GM23338 (cell line): Measurements from ENCODE around the gene SLC25A44. TPM values are rescaled to one million over a fixed set of nuclear protein-coding genes. Genes with fewer than 3 reads are reported as not detected.

Source experiments
- ATAC-seq: fragments of 200-7000 bp; cut with Tn5 transposase; 3 replicates; pipeline ENCODE4 v1.9.1; 2020
- DNase-seq: peaks from one replicate; pipeline ENCODE4 v3.0.0-alpha.2; 2015; ENCODE audit warnings: low spot score
- H2AFZ ChIP-seq: fragments of 200-600 bp; sonication (generic); 2 replicates; pipeline ENCODE4 v1.8.0; 2016; ENCODE audit warnings: antibody characterized with exemption, mild to moderate bottlenecking, moderate library complexity
- H3F3A ChIP-seq: fragments of 200-600 bp; sonication (generic); replicated peaks from 2 replicates; pipeline ENCODE4 v1.8.0; 2017; ENCODE audit warnings: antibody characterized with exemption, mixed run types, low read depth
- H3K27ac ChIP-seq: fragments of 200-600 bp; sonication (generic); 2 replicates; pipeline ENCODE4 v1.6.1; 2016; ENCODE audit warnings: low read depth
- H3K27me3 ChIP-seq: fragments of 200-600 bp; sonication (generic); 2 replicates; pipeline ENCODE4 v1.8.0; 2016; ENCODE audit warnings: mild to moderate bottlenecking, mixed run types, moderate library complexity; ENCODE audit not compliant: insufficient read depth
- H3K36me3 ChIP-seq: fragments of 200-600 bp; sonication (generic); 2 replicates; pipeline ENCODE4 v1.8.0; 2016; ENCODE audit warnings: mild to moderate bottlenecking; ENCODE audit not compliant: insufficient read depth
- H3K4me1 ChIP-seq: fragments of 200-600 bp; sonication (generic); 2 replicates; pipeline ENCODE4 v1.8.0; 2016; ENCODE audit warnings: mild to moderate bottlenecking, moderate library complexity; ENCODE audit not compliant: insufficient read depth
- H3K4me2 ChIP-seq: fragments of 200-600 bp; sonication (generic); 2 replicates; pipeline ENCODE4 v1.7.1; 2017; ENCODE audit warnings: mixed run types
- H3K4me3 ChIP-seq: fragments of 200-600 bp; sonication (generic); 2 replicates; pipeline ENCODE4 v1.6.1; 2016; ENCODE audit warnings: mixed run types
- H3K79me2 ChIP-seq: fragments of 200-600 bp; sonication (generic); replicated peaks from 2 replicates; pipeline ENCODE4 v1.8.0; 2017; ENCODE audit warnings: mild to moderate bottlenecking; ENCODE audit not compliant: insufficient read depth
- H3K9me2 ChIP-seq: fragments of 200-600 bp; sonication (generic); 2 replicates; pipeline ENCODE4 v1.8.0; 2017; ENCODE audit not compliant: insufficient read depth
- H4K20me1 ChIP-seq: fragments of 200-600 bp; sonication (generic); replicated peaks from 2 replicates; pipeline ENCODE4 v1.8.0; 2017; ENCODE audit warnings: mild to moderate bottlenecking; ENCODE audit not compliant: insufficient read depth
- H3K27ac Mint-ChIP-seq: 2 replicates; pipeline ENCODE4 v1.8.0; 2020; ENCODE audit warnings: inconsistent platforms, mild to moderate bottlenecking, moderate library complexity, mixed read lengths
- H3K27me3 Mint-ChIP-seq: 3 replicates; pipeline ENCODE4 v1.8.0; 2022; ENCODE audit warnings: low read depth, mild to moderate bottlenecking, moderate library complexity, mixed read lengths, inconsistent platforms; ENCODE audit not compliant: insufficient read depth, poor library complexity
- H3K36me3 Mint-ChIP-seq: 3 replicates; pipeline ENCODE4 v1.8.0; 2021; ENCODE audit warnings: low read depth, mild to moderate bottlenecking, inconsistent platforms, moderate library complexity, mixed read lengths
- H3K4me1 Mint-ChIP-seq: 3 replicates; pipeline ENCODE4 v1.8.0; 2020; ENCODE audit warnings: mild to moderate bottlenecking, inconsistent platforms, mixed read lengths
- H3K4me3 Mint-ChIP-seq: 3 replicates; pipeline ENCODE4 v1.8.0; 2021; ENCODE audit warnings: moderate library complexity, mild to moderate bottlenecking, inconsistent platforms, mixed read lengths
- H3K9me3 Mint-ChIP-seq: 3 replicates; pipeline ENCODE4 v1.8.0; 2020; ENCODE audit warnings: moderate library complexity, mild to moderate bottlenecking, inconsistent platforms, mixed read lengths
- CREB1 ChIP-seq: fragments of 250-450 bp; sonication (Bioruptor Pico); IDR thresholded peaks from 2 replicates; pipeline ENCODE4 v1.5.0; 2020; ENCODE audit warnings: low read depth, mild to moderate bottlenecking, moderate library complexity
- ETS1 ChIP-seq: IDR thresholded peaks from 2 replicates; pipeline ENCODE4 v1.6.1; 2016; ENCODE audit warnings: antibody characterized with exemption
- EZH2phosphoT487 ChIP-seq: fragments of 200-600 bp; sonication (generic); IDR thresholded peaks from one replicate; pipeline ENCODE4 v1.8.1; 2018; ENCODE audit warnings: antibody characterized with exemption; ENCODE audit not compliant: unreplicated experiment
- JUNB ChIP-seq: IDR thresholded peaks from one replicate; pipeline ENCODE4 v1.6.1; 2016; ENCODE audit warnings: antibody characterized with exemption; ENCODE audit not compliant: unreplicated experiment
- NANOG ChIP-seq: IDR thresholded peaks from 2 replicates; pipeline ENCODE4 v1.6.1; 2016; ENCODE audit warnings: antibody characterized with exemption, borderline replicate concordance
- POLR2AphosphoS5 ChIP-seq: IDR thresholded peaks from 2 replicates; pipeline ENCODE4 v1.6.1; 2016; ENCODE audit warnings: antibody characterized with exemption, low read depth
- ZNF331 ChIP-seq: fragments of 250-450 bp; sonication (Bioruptor Pico); IDR thresholded peaks from 2 replicates; pipeline ENCODE4 v1.5.0; 2020; ENCODE audit warnings: low read depth, mild to moderate bottlenecking, moderate library complexity
- polyA plus RNA-seq: library from polyadenylated mRNA; unstranded; fragments of >200 nt; fragmentation: Nextera tagmentation; extraction: Ambion mirVana; gene quantifications from 2 replicates; pipeline ENCODE4 v1.2.1, GENCODE V29; 2016
- total RNA-seq: library from RNA; depleted of rRNA; stranded (reverse); fragments of >200 nt; shearing (Covaris generic); gene quantifications from 2 replicates; pipeline ENCODE4 v1.2.3, GENCODE V29; 2014
- TF ChIP-seq, protein P1 (sequence below): fragments of 250-450 bp; sonication (Bioruptor Pico); IDR thresholded peaks from 2 replicates; pipeline ENCODE4 v1.5.0; 2020; ENCODE audit warnings: mild to moderate bottlenecking, moderate library complexity
- TF ChIP-seq, protein P2 (sequence below): IDR thresholded peaks from one replicate; pipeline ENCODE4 v1.6.1; 2018; ENCODE audit warnings: antibody characterized with exemption; ENCODE audit not compliant: unreplicated experiment

SLC25A44 gene
- total and polyA plus RNA-seq, 2 experiments from 2014 or later, result 7.0 to 25.1 TPM

- H3F3A ChIP-seq, result peaks cover 11% of the 10 kb centered on the region; the same call in 1 of the 2 replicates
- H3K9me3 Mint-ChIP-seq, result no peaks in the 10 kb centered on the region
- TF ChIP-seq EZH2phosphoT487 (no peak), ZNF331 (no peak), NANOG (no peak), CREB1 (CRISPR knock-in tag) (peak; percentile 93), JUNB (no peak), POLR2AphosphoS5 (peak; percentile 73)
- peaks cover 44% of the 10 kb centered on the region for H3K79me2 ChIP-seq
- peaks cover 8% of the 10 kb centered on the region; the same call in 1 of the 2 replicates for H4K20me1 ChIP-seq
- no peaks in the 10 kb centered on the region for H3K9me2 ChIP-seq
- H3K4me3 Mint-ChIP-seq, result peak within 1 kb of the TSS; percentile 96
- H3K27me3 Mint-ChIP-seq, result peaks cover 11% of the 10 kb centered on the region
- H3K4me1 ChIP-seq, result peaks cover 33% of the 10 kb centered on the region
- H2AFZ ChIP-seq, result no peak within 1 kb of the TSS
- H3K27ac ChIP-seq, result peak within 1 kb of the TSS; percentile 96
- H3K27ac Mint-ChIP-seq, result peak within 1 kb of the TSS; percentile 100
- 0 out of 2 replicates have a peak, but pooled peaks cover 5% of the 10 kb centered on the region for H3K36me3 ChIP-seq
- peak; percentile 99 for DNase-seq
- no peaks in the 10 kb centered on the region for H3K27me3 ChIP-seq
- peaks cover 28% of the 10 kb centered on the region for H3K4me1 Mint-ChIP-seq
- peak; percentile 95 for ATAC-seq
- peak within 1 kb of the TSS; percentile 98 for H3K4me2 ChIP-seq
- peak within 1 kb of the TSS; percentile 64 for H3K4me3 ChIP-seq
- H3K36me3 Mint-ChIP-seq, result peaks cover 21% of the 10 kb centered on the region
These were observed 19.1 kb downstream of the SLC25A44 start, which contains the start of gene PMF1 for GRCh38 chr1:156212833-156213643. PMF1 (plus strand) TSS chr1:156213007; CDS start chr1:156213016, 9 bp downstream.

DNA sequence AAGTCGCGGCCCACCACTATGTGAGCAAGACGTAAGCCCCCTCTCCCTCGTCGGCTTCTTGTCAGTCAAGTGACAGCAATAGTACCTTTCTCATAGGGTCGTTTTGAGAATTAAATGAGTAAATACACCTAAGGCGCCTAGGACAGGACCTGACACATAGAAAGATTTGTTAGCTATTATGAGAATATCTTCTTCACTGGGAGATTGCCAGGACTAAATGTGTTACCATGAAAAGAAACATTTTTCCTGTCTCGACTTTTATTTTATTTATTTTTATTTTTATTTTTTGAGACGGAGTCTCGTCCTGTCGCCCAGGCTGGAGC is 19.7 kb downstream of the SLC25A44 start:
- Histone ChIP-seq H2AFZ (no peak overlapping the region), H3K79me2 (peaks cover 50% of the 10 kb centered on the region), H3K4me1 (peaks cover 27% of the 10 kb centered on the region), H3K9me2 (no peaks in the 10 kb centered on the region), H4K20me1 (peaks cover 11% of the 10 kb centered on the region; the same call in 1 of the 2 replicates), H3K27me3 (no peaks in the 10 kb centered on the region), H3K36me3 (0 out of 2 replicates have a peak, but pooled peaks cover 5% of the 10 kb centered on the region), H3K27ac (peak overlapping the region; percentile 96), H3F3A (peaks cover 11% of the 10 kb centered on the region; the same call in 1 of the 2 replicates), H3K4me3 (peak overlapping the region; percentile 64), H3K4me2 (peak overlapping the region; percentile 98)
- Mint-ChIP-seq H3K4me1 (peaks cover 25% of the 10 kb centered on the region), H3K4me3 (peak overlapping the region; percentile 96), H3K9me3 (no peaks in the 10 kb centered on the region), H3K36me3 (peaks cover 23% of the 10 kb centered on the region), H3K27ac (peak overlapping the region; percentile 100), H3K27me3 (peaks cover 11% of the 10 kb centered on the region)
- DNase-seq (no peak), ATAC-seq (no peak)
- no peak for TF ChIP-seq CREB1 (CRISPR knock-in tag)
- no peak for TF ChIP-seq ETS1
- TF ChIP-seq, protein P1, sequence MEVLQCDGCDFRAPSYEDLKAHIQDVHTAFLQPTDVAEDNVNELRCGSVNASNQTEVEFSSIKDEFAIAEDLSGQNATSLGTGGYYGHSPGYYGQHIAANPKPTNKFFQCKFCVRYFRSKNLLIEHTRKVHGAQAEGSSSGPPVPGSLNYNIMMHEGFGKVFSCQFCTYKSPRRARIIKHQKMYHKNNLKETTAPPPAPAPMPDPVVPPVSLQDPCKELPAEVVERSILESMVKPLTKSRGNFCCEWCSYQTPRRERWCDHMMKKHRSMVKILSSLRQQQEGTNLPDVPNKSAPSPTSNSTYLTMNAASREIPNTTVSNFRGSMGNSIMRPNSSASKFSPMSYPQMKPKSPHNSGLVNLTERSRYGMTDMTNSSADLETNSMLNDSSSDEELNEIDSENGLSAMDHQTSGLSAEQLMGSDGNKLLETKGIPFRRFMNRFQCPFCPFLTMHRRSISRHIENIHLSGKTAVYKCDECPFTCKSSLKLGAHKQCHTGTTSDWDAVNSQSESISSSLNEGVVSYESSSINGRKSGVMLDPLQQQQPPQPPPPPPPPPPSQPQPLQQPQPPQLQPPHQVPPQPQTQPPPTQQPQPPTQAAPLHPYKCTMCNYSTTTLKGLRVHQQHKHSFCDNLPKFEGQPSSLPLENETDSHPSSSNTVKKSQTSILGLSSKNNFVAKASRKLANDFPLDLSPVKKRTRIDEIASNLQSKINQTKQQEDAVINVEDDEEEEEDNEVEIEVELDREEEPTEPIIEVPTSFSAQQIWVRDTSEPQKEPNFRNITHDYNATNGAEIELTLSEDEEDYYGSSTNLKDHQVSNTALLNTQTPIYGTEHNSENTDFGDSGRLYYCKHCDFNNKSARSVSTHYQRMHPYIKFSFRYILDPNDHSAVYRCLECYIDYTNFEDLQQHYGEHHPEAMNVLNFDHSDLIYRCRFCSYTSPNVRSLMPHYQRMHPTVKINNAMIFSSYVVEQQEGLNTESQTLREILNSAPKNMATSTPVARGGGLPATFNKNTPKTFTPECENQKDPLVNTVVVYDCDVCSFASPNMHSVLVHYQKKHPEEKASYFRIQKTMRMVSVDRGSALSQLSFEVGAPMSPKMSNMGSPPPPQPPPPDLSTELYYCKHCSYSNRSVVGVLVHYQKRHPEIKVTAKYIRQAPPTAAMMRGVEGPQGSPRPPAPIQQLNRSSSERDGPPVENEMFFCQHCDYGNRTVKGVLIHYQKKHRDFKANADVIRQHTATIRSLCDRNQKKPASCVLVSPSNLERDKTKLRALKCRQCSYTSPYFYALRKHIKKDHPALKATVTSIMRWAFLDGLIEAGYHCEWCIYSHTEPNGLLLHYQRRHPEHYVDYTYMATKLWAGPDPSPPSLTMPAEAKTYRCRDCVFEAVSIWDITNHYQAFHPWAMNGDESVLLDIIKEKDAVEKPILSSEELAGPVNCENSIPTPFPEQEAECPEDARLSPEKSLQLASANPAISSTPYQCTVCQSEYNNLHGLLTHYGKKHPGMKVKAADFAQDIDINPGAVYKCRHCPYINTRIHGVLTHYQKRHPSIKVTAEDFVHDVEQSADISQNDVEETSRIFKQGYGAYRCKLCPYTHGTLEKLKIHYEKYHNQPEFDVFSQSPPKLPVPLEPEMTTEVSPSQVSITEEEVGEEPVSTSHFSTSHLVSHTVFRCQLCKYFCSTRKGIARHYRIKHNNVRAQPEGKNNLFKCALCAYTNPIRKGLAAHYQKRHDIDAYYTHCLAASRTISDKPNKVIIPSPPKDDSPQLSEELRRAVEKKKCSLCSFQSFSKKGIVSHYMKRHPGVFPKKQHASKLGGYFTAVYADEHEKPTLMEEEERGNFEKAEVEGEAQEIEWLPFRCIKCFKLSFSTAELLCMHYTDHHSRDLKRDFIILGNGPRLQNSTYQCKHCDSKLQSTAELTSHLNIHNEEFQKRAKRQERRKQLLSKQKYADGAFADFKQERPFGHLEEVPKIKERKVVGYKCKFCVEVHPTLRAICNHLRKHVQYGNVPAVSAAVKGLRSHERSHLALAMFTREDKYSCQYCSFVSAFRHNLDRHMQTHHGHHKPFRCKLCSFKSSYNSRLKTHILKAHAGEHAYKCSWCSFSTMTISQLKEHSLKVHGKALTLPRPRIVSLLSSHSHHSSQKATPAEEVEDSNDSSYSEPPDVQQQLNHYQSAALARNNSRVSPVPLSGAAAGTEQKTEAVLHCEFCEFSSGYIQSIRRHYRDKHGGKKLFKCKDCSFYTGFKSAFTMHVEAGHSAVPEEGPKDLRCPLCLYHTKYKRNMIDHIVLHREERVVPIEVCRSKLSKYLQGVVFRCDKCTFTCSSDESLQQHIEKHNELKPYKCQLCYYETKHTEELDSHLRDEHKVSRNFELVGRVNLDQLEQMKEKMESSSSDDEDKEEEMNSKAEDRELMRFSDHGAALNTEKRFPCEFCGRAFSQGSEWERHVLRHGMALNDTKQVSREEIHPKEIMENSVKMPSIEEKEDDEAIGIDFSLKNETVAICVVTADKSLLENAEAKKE (CRISPR knock-in tag), result no peak
- TF ChIP-seq, protein P2, sequence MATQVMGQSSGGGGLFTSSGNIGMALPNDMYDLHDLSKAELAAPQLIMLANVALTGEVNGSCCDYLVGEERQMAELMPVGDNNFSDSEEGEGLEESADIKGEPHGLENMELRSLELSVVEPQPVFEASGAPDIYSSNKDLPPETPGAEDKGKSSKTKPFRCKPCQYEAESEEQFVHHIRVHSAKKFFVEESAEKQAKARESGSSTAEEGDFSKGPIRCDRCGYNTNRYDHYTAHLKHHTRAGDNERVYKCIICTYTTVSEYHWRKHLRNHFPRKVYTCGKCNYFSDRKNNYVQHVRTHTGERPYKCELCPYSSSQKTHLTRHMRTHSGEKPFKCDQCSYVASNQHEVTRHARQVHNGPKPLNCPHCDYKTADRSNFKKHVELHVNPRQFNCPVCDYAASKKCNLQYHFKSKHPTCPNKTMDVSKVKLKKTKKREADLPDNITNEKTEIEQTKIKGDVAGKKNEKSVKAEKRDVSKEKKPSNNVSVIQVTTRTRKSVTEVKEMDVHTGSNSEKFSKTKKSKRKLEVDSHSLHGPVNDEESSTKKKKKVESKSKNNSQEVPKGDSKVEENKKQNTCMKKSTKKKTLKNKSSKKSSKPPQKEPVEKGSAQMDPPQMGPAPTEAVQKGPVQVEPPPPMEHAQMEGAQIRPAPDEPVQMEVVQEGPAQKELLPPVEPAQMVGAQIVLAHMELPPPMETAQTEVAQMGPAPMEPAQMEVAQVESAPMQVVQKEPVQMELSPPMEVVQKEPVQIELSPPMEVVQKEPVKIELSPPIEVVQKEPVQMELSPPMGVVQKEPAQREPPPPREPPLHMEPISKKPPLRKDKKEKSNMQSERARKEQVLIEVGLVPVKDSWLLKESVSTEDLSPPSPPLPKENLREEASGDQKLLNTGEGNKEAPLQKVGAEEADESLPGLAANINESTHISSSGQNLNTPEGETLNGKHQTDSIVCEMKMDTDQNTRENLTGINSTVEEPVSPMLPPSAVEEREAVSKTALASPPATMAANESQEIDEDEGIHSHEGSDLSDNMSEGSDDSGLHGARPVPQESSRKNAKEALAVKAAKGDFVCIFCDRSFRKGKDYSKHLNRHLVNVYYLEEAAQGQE, result no peak
- no peak for TF ChIP-seq EZH2phosphoT487
- no peak for TF ChIP-seq ZNF331
- TF ChIP-seq POLR2AphosphoS5, result no peak
